HG02884 (cell line): ENCODE data around the gene RBM20.
"Not testable (repeated sequence)": the region's sequence is repeated elsewhere in the genome, so short reads cannot be mapped to it uniquely, and the experiment has no call there.

Source experiments
- ATAC-seq: cut with Tn5 transposase; IDR thresholded peaks from one replicate; pipeline ENCODE4 v1.9.1; 2021; ENCODE audit warnings: mild to moderate bottlenecking, moderate library complexity; ENCODE audit not compliant: unreplicated experiment

RBM20 gene

DNA sequence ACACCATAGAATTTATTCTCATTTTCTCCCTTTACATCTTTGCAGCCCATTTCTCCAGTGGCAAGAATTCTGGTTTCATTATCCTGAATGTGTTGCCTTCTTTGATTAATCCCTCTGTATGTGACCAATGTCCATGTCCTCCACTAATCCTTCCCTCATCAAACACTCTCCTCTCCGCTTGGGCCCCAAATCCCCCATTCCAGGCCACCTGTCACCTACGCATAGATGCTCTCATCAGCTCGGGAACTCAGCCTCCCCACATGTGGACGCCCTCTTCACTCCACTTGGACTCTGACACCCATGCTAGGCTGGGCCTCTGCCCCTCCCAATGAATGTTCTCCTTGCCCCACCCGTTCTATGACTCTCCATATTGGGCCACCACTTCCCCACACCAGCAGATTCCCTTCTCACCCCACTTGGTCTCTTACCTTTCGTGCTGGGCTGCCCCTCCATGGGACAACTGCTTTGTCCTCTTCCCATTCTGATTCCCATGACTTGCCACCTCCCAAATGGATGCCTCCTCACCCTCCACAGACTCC lies 18.7 kb upstream of the RBM20 start:
- no peak for ATAC-seq

DNA sequence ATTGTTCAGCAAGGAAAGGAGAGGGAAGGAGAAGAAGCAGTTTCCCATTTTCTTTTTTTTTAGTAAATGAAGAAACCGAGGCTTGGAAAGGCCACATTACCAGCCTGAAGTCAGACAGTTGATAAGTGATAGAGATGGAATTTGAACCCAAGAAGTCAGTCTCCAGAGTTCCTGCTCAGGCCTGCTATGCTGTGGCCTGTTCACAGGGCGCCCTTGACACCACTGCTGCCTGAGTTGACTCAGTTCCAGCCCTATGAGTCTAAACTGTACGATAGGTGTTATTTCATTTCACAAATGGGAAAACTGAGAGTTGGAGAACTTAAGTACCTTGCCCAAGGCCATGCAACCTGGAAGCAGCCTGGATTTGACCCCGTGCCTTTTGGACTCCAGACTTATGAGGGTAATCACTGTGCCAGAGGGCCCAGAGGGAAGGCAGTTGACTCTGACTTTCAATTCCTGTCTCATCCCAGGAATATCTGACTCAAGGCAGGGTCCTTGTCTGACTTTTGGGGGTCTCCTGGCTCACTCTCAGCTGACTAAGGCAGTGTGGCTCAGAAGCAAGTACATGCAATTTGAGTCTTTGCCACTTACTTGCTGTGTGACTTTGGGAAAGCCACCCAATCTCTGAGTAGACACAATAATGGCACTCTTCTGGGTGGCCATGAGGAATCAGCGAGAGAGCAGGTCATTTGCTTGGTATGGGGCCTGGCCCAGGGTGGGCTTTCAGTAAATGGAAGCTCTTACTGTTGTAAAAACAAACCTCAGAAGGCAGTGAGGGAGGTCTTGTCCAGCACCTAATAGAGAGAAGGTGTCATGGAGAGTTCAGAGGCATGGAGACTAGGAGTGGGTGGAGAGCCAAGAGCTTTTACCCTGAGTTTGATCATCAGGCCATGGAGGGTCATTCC lies 17.9 kb upstream of the RBM20 start:
- no peak for ATAC-seq

DNA sequence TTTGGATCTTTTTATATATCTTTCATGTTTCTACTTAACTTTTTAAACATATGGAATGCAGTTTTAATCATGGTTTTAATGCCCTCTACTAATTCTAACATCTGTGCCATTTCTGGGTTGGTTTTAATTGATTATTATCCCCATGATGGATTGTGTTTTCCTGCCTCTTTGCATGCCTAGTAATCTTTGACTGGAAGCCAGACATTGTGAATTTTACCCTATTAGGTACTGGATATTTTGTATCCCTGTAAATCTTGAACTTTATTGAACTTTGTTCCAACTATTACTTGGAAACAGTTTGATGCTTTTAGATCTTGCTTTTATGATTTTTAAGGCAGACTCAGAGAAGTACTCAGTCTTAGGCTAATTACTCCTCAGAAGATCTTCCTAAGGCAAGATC lies 16.0 kb upstream of the RBM20 start:
- no peak for ATAC-seq

DNA sequence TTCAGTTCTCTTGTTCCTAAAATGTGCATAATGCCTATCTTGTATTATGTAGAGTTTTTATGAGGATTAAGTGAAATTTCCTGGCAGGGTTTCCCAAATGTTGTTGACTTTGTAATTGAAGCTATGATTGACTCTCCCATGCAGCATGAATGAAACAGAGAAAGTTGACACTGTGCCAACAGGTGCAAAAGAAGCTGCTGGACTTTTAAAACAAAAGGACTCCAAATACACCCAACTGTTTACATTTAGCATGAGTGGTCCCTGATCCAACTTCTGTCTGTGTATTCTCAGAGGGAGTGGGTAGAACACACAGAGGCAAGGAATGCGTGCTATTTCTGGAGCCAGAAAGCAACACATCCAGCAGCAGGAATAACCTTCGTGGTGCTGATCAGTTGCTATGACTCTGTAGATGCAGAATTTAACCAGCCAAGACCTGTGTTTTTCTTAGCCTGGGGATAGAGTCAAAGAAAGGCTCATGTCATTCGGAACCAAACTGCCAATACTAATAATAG lies 14.4 kb upstream of the RBM20 start:
- no peak for ATAC-seq

GRCh38 chr10:110631934-110632333 lies 12.2 kb upstream of the RBM20 start:
- no peak for ATAC-seq

- ATAC-seq: no peak
Measured at GRCh38 chr10:110632591-110633215, 11.4 kb upstream of the RBM20 start.

GRCh38 chr10:110634527-110635209 lies 9.5 kb upstream of the RBM20 start:
- ATAC-seq: no peak

- ATAC-seq: no peak
Measured at GRCh38 chr10:110636572-110636931, 7.6 kb upstream of the RBM20 start.

- ATAC-seq: no peak
Measured at GRCh38 chr10:110636932-110637557, 7.1 kb upstream of the RBM20 start.

- no peak for ATAC-seq
Measured at GRCh38 chr10:110637558-110638053, 6.5 kb upstream of the RBM20 start.

DNA sequence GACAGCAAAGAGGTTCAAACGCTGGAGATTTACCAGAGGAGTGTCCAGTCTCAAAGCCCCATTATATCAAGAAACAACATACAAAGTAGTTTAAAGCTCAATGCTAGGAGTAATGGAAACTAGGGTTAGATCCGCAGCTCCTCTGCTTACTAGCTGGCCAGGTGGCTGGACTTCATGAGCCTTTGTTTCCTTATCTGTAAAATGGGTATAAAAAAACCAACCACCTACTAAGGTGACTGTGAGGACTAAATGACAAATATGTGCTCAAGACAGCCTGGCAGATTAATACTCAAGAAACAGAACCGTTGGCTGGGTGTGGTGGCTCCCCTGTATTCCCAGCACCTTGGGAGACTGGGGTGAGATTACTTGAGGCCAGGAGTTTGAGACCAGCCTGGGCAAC lies 5.8 kb upstream of the RBM20 start:
- no peak for ATAC-seq

DNA sequence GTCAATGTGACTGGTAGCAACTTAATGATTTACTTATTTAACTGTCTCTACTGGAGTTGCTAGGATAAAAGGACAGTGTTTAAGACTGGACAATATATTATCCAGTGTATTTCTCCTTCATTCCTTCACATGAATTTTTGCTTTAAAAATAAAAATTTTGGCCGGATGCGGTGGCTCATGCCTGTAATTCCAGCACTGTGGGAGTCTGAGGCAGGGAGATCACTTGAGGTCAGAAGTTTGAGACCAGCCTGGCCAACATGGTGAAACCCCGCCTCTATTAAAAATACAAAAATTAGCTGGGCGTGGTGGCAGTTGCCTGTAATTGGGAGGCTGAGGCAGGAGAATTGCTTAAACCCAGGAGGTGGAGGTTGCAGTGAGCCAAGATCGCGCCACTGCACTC lies 5.1 kb upstream of the RBM20 start:
- ATAC-seq: not testable (repeated sequence)

DNA sequence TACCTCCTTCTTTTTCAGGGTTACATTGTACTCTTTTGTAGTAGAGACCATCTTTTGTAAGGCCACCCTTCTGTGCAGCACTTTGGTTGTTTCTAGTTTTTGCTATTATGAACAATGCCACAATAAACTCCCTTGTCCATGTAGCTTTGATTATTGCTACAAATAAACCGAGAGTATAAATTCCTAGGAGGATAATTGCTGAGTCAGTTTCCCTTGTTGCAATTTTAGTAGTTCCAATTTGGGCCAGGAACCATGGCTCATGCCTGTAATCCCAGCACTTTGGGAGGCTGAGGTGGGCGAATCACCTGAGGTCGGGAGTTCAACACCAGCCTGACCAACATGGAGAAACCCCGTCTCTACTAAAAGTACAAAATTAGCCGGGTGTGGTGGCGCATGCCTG lies 4.3 kb upstream of the RBM20 start:
- not testable (repeated sequence) for ATAC-seq

DNA sequence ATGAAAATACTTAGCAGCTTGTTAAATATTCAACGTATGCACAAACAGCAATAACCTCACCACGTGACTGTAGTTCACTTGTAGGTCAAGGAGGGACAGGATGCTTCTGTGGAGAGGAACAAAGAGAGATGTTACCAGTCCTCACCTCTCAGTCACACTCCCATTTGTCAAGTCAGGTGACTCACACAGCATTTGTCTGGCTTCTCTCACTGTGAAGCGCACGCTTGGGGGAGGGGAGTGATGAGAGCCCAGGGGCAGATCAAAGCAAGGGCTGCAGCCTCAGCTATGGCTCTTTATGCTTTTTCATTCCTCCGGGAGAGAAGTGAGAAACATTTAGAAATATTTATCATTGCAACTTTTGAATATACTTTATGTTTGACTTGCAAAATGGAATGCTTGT lies 2.9 kb upstream of the RBM20 start:
- ATAC-seq: no peak

DNA sequence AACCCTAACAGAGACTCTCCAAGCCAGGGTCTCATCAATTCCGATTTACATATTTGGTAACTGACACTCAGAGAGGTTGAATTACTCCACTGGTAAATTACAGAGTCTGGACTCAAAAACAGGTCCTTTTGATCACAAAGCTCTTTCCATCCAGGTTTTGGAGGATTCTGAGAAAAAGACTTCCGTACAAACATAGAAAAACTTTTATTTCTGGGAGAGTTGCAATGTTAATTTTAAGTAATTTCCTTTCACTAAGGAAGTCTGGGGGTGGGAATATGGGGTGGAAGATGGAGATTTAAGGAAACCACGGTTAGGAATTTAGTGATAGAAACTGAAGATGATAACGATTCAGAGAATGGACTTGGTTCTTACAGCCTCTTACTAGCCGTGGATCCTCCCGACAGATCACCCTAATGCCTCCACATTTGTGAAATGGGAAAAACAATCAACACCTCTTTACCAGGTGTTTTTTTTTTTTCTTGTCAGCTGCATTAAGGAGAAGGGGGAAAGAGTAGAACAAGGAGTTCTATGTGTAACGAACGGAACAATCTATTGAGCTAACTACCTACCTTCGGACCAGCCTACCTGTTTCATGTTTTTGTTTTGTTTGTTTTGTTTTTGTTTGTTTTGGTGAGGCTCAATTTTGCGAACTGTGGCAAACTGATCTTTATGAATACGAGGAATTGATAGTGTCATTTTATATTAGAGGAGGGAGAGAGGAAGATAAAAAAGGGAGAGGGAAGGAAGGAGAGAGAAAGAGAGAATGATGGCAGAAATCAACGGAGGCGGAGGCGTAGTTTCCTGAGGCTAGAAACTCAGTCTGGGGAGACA lies 1.7 kb upstream of the RBM20 start:
- no peak for ATAC-seq

GRCh38 chr10:110643035-110643652 lies 992 bp upstream of the RBM20 start:
- no peak for ATAC-seq

- ATAC-seq: no peak
Measured at GRCh38 chr10:110644598-110645462, 694 bp downstream of the RBM20 start.

DNA sequence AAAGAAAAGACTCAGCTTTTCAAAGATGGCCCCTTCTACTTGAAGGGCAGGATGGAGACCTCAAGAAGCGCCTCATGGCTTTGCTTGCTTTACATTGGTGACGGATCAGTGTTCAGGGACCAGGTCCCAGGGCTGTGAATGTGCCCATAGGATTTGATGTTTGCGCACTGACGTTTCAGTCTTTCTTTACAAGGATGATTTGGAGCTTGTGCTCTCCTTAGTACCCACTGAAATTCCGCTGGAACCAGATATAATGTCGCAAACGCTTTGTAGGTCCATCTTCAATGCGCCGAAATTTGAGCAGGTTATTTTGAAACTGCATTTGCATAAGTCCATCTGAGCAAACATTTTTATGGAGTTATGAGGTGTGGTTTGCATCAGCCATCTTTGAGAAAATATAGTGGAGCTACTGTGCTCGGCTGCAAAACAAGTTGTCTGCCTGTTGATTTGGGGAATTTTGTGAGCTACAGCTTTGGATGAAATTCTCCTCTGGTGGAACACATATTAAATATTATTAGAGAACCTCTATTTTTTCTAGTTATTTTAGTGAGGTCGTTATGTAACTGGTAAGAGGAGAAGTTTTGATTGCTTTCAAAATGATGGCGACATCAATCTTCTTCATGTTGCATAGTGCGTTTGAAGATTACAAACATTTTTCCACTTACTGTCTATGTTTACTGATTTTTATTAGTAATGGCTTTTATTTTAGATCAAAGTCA lies 2.4 kb downstream of the RBM20 start:
- ATAC-seq: no peak
